Measurements from ENCODE around the gene PCBD2. TPM values are rescaled to one million over a fixed set of nuclear protein-coding genes. Genes with fewer than 3 reads are reported as not detected.

PCBD2 gene
- total RNA-seq, 2 donors from 2014 or later: 22.1 to 22.2 TPM

GRCh38 chr5:134948911-134949310 is 44.0 kb downstream of the PCBD2 start:
- DNase-seq (no peak), ATAC-seq (replicated peaks in 1 of 2) (no peak)
- Mint-ChIP-seq H3K9me3 (no peaks in the 10 kb centered on the region), H3K36me3 (ENCODE audit: insufficient read depth in 2 of 2) (peaks cover 0 to 3% of the 10 kb centered on the region in 2 donors), H3K27me3 (ENCODE audit: low read depth) (no peaks in the 10 kb centered on the region), H3K27ac (no peak overlapping the region), H3K4me1 (ENCODE audit: low read depth) (no peaks in the 10 kb centered on the region), H3K4me3 (no peak overlapping the region)

GRCh38 chr5:134949316-134949715 is 44.4 kb downstream of the PCBD2 start:
- no peaks in the 10 kb centered on the region for H3K27me3 Mint-ChIP-seq (ENCODE audit: low read depth)
- H3K36me3 Mint-ChIP-seq (ENCODE audit: insufficient read depth in 2 of 2): peaks cover 2 to 5% of the 10 kb centered on the region in 2 donors
- H3K4me3 Mint-ChIP-seq: no peak overlapping the region
- H3K27ac Mint-ChIP-seq: no peak overlapping the region
- ATAC-seq (replicated peaks in 1 of 2) (no peak), DNase-seq (no peak)
- H3K9me3 Mint-ChIP-seq: peaks cover 0 to 2% of the 10 kb centered on the region in 2 donors
- no peaks in the 10 kb centered on the region for H3K4me1 Mint-ChIP-seq (ENCODE audit: low read depth)

- Mint-ChIP-seq H3K4me3 (no peak overlapping the region), H3K27me3 (ENCODE audit: low read depth) (no peaks in the 10 kb centered on the region), H3K36me3 (ENCODE audit: insufficient read depth in 2 of 2) (peaks cover 5 to 14% of the 10 kb centered on the region in 2 donors), H3K4me1 (ENCODE audit: low read depth) (peaks cover 5% of the 10 kb centered on the region), H3K27ac (no peak overlapping the region), H3K9me3 (peaks cover 3 to 6% of the 10 kb centered on the region in 2 donors)
- no peak for DNase-seq
- peak in 1 of 2 donors; percentile 35 for ATAC-seq (replicated peaks in 1 of 2)
Observed at GRCh38 chr5:134957920-134958608, 53.1 kb downstream of the PCBD2 start.

- Mint-ChIP-seq H3K27ac (no peak overlapping the region), H3K27me3 (ENCODE audit: low read depth) (no peaks in the 10 kb centered on the region), H3K9me3 (peaks cover 3 to 6% of the 10 kb centered on the region in 2 donors), H3K4me3 (no peak overlapping the region), H3K36me3 (ENCODE audit: insufficient read depth in 2 of 2) (peaks cover 5 to 11% of the 10 kb centered on the region in 2 donors), H3K4me1 (ENCODE audit: low read depth) (peaks cover 9% of the 10 kb centered on the region)
- DNase-seq (no peak), ATAC-seq (replicated peaks in 1 of 2) (no peak)
Observed at GRCh38 chr5:134958755-134959154, 53.8 kb downstream of the PCBD2 start.

- Mint-ChIP-seq H3K27me3 (ENCODE audit: low read depth) (no peaks in the 10 kb centered on the region), H3K4me1 (ENCODE audit: low read depth) (peaks cover 32% of the 10 kb centered on the region), H3K36me3 (ENCODE audit: insufficient read depth in 2 of 2) (peaks cover 3 to 6% of the 10 kb centered on the region in 2 donors), H3K4me3 (no peak overlapping the region), H3K27ac (no peak overlapping the region), H3K9me3 (no peaks in the 10 kb centered on the region)
- DNase-seq (no peak), ATAC-seq (replicated peaks in 1 of 2) (no peak)
Observed at GRCh38 chr5:134963098-134963497, 58.2 kb downstream of the PCBD2 start.

GRCh38 chr5:134964359-134965270 is 59.7 kb downstream of the PCBD2 start:
- Mint-ChIP-seq H3K4me3 (peak overlapping the region; percentile 63 to 73), H3K36me3 (ENCODE audit: insufficient read depth in 2 of 2) (peaks cover 3 to 9% of the 10 kb centered on the region in 2 donors), H3K9me3 (no peaks in the 10 kb centered on the region), H3K27ac (peak overlapping the region; percentile 94), H3K27me3 (ENCODE audit: low read depth) (no peaks in the 10 kb centered on the region), H3K4me1 (ENCODE audit: low read depth) (peaks cover 28% of the 10 kb centered on the region)
- ATAC-seq (replicated peaks in 1 of 2) (peak; percentile 91 to 93), DNase-seq (peak; percentile 23 to 28)

GRCh38 chr5:134965271-134965825 is 60.4 kb downstream of the PCBD2 start:
- ATAC-seq (replicated peaks in 1 of 2): peak; percentile 55 to 62

GRCh38 chr5:134967607-134968006 is 62.7 kb downstream of the PCBD2 start, which contains the start of gene CATSPER3:
CATSPER3 (plus strand) TSS chr5:134967907; CDS start chr5:134967992, 85 bp downstream.
- DNase-seq (no peak), ATAC-seq (replicated peaks in 1 of 2) (no peak)
- H3K27me3 Mint-ChIP-seq (ENCODE audit: low read depth): no peaks in the 10 kb centered on the region
- no peak within 1 kb of the TSS for H3K27ac Mint-ChIP-seq
- peaks cover 28% of the 10 kb centered on the region for H3K4me1 Mint-ChIP-seq (ENCODE audit: low read depth)
- H3K4me3 Mint-ChIP-seq: no peak within 1 kb of the TSS
- H3K36me3 Mint-ChIP-seq (ENCODE audit: insufficient read depth in 2 of 2): peaks cover 3 to 7% of the 10 kb centered on the region in 2 donors
- H3K9me3 Mint-ChIP-seq: no peaks in the 10 kb centered on the region

More at GRCh38 chr5:134965271-134965825, 60.4 kb downstream of the PCBD2 start:
- H3K27me3 Mint-ChIP-seq (ENCODE audit: low read depth): no peaks in the 10 kb centered on the region
- peak overlapping the region; percentile 94 for H3K27ac Mint-ChIP-seq
- peak; percentile 9 to 25 for DNase-seq
- peaks cover 3 to 9% of the 10 kb centered on the region in 2 donors for H3K36me3 Mint-ChIP-seq (ENCODE audit: insufficient read depth in 2 of 2)
- peaks cover 28% of the 10 kb centered on the region for H3K4me1 Mint-ChIP-seq (ENCODE audit: low read depth)
- H3K4me3 Mint-ChIP-seq: peak overlapping the region; percentile 63 to 73
- H3K9me3 Mint-ChIP-seq: no peaks in the 10 kb centered on the region

GRCh38 chr5:134968055-134968454 is 63.1 kb downstream of the PCBD2 start:
- Mint-ChIP-seq H3K9me3 (no peaks in the 10 kb centered on the region), H3K4me1 (ENCODE audit: low read depth) (peaks cover 28% of the 10 kb centered on the region), H3K36me3 (ENCODE audit: insufficient read depth in 2 of 2) (peaks cover 3 to 7% of the 10 kb centered on the region in 2 donors), H3K4me3 (no peak overlapping the region), H3K27ac (no peak overlapping the region), H3K27me3 (ENCODE audit: low read depth) (no peaks in the 10 kb centered on the region)
- ATAC-seq (replicated peaks in 1 of 2) (no peak), DNase-seq (no peak)

- H3K9me3 Mint-ChIP-seq: no peaks in the 10 kb centered on the region
- DNase-seq: no peak
Observed at GRCh38 chr5:134969166-134969565, 64.2 kb downstream of the PCBD2 start.

GRCh38 chr5:134975078-134975715 is 70.3 kb downstream of the PCBD2 start:
- Mint-ChIP-seq H3K36me3 (ENCODE audit: insufficient read depth in 2 of 2) (peaks cover 7 to 13% of the 10 kb centered on the region in 2 donors), H3K27ac (no peak overlapping the region), H3K27me3 (ENCODE audit: low read depth) (no peaks in the 10 kb centered on the region), H3K9me3 (peaks cover 5 to 12% of the 10 kb centered on the region in 2 donors), H3K4me1 (ENCODE audit: low read depth) (no peaks in the 10 kb centered on the region), H3K4me3 (no peak overlapping the region)
- no peak for DNase-seq
- ATAC-seq (replicated peaks in 1 of 2): no peak

More at GRCh38 chr5:134969166-134969565, 64.2 kb downstream of the PCBD2 start:
- no peak overlapping the region for H3K4me3 Mint-ChIP-seq
- no peak overlapping the region for H3K27ac Mint-ChIP-seq
- peaks cover 3 to 7% of the 10 kb centered on the region in 2 donors for H3K36me3 Mint-ChIP-seq (ENCODE audit: insufficient read depth in 2 of 2)
- no peak for ATAC-seq (replicated peaks in 1 of 2)
- no peaks in the 10 kb centered on the region for H3K27me3 Mint-ChIP-seq (ENCODE audit: low read depth)
- H3K4me1 Mint-ChIP-seq (ENCODE audit: low read depth): peaks cover 20% of the 10 kb centered on the region

- no peak for ATAC-seq (replicated peaks in 1 of 2)
- H3K4me1 Mint-ChIP-seq (ENCODE audit: low read depth): no peaks in the 10 kb centered on the region
Observed at GRCh38 chr5:134975843-134976242, 70.9 kb downstream of the PCBD2 start.

More at GRCh38 chr5:134975843-134976242, 70.9 kb downstream of the PCBD2 start:
- DNase-seq: no peak
- Mint-ChIP-seq H3K4me3 (no peak overlapping the region), H3K27me3 (ENCODE audit: low read depth) (no peaks in the 10 kb centered on the region), H3K27ac (no peak overlapping the region), H3K36me3 (ENCODE audit: insufficient read depth in 2 of 2) (peaks cover 8 to 16% of the 10 kb centered on the region in 2 donors), H3K9me3 (peaks cover 5 to 15% of the 10 kb centered on the region in 2 donors)
